K562 (cell line): ENCODE results near the gene CEP128. TPM values are rescaled to one million over a fixed set of nuclear protein-coding genes. Genes with fewer than 3 reads are reported as not detected.

Source experiments
- ATAC-seq: fragments of 200-7000 bp; cut with Tn5 transposase; 3 replicates; pipeline ENCODE4 v1.9.1; 2020; ENCODE audit warnings: moderate library complexity
- BruUV-seq: library from RNA; stranded (reverse); fragments of 400-500 nt; replicated peaks from 2 replicates; lab custom pipeline; 2021; lab: Mats Ljungman, UMichigan
- CTCF ChIA-PET: fragments of 300-600 bp; formaldehyde crosslinking; extraction: SDS; loops from one replicate; lab custom pipeline; 2021; ENCODE audit warnings: low intra/inter-chr PET ratio; lab: Yijun Ruan, JAX
- POLR2A ChIA-PET: fragments of 300-600, 350-650 bp; sonication (Branson Sonifier 250); formaldehyde crosslinking; extraction: SDS; loops from one replicate; lab custom pipeline; 2021; ENCODE audit warnings: antibody characterized with exemption, inconsistent platforms; lab: Yijun Ruan, JAX
- DNase-seq, 4 experiments: peaks; one replicate each; pipeline versions ENCODE4 v3.0.0 to v3.0.0-alpha.2; 2011 to 2018; ENCODE audit warnings: low spot score in 3 of 4, mixed read lengths in 3 of 4; ENCODE audit errors: extremely low read depth in 1 of 4
- FAIRE-seq: peaks from 2 replicates; lab custom pipeline; 2011; peaks lifted over from hg19 to GRCh38; lab: Jason Lieb, UNC
- H2AFZ ChIP-seq: 2 replicates; pipeline ENCODE4 v1.6.0; 2011; ENCODE audit warnings: low read depth, low read length, control low read depth, inconsistent platforms
- H3K27ac ChIP-seq: fragments of 200-600 bp; 3 replicates; pipeline ENCODE4 v1.8.0; 2011; ENCODE audit warnings: low read depth, mild to moderate bottlenecking, control low read depth, inconsistent platforms, low read length, moderate library complexity, mixed read lengths; ENCODE audit errors: extremely low read depth
- H3K27me3 ChIP-seq, 2 experiments: fragments of 300-600 bp in 1 of 2; 2 replicates in 1 of 2; 3 replicates in 1 of 2; pipeline versions ENCODE4 v1.6.0 to v1.8.0; 2011; ENCODE audit warnings: inconsistent platforms in 2 of 2, low read length in 2 of 2, mild to moderate bottlenecking in 1 of 2, mixed read lengths in 1 of 2, moderate library complexity in 1 of 2; ENCODE audit not compliant: control insufficient read depth in 2 of 2, insufficient read depth in 2 of 2
- H3K36me3 ChIP-seq: fragments of 300-600 bp; 3 replicates; pipeline ENCODE4 v1.8.0; 2011; ENCODE audit warnings: mild to moderate bottlenecking, low read length, inconsistent platforms; ENCODE audit not compliant: control insufficient read depth, insufficient read depth
- H3K4me1 ChIP-seq, 2 experiments: fragments of 200-600 bp in 1 of 2; replicated peaks in 1 of 2; 2 replicates in 1 of 2; 3 replicates in 1 of 2; pipeline versions ENCODE4 v1.5.1 to v1.8.0; 2011; ENCODE audit warnings: inconsistent platforms in 2 of 2, low read length in 2 of 2, mild to moderate bottlenecking in 1 of 2, mixed read lengths in 1 of 2, moderate library complexity in 1 of 2; ENCODE audit not compliant: control insufficient read depth in 2 of 2, insufficient read depth in 2 of 2
- H3K4me2 ChIP-seq: 2 replicates; pipeline ENCODE4 v1.6.1; 2011; ENCODE audit warnings: low read length, control low read depth, inconsistent platforms, mixed read lengths; ENCODE audit not compliant: insufficient read depth
- H3K4me3 ChIP-seq: fragments of 200-600 bp; sonication (generic), shearing (Covaris generic); 2 replicates; pipeline ENCODE4 v1.5.1; 2016; ENCODE audit warnings: control low read depth, inconsistent platforms
- H3K79me2 ChIP-seq: fragments of 200-600 bp; 3 replicates; pipeline ENCODE4 v1.8.0; 2011; ENCODE audit warnings: low read length, inconsistent platforms; ENCODE audit not compliant: control insufficient read depth, insufficient read depth
- H3K9ac ChIP-seq, 2 experiments: 2 replicates each; pipeline versions ENCODE4 v1.6.0 to v1.6.1; 2011; ENCODE audit warnings: low read depth in 2 of 2, low read length in 2 of 2, control low read depth in 1 of 2, inconsistent platforms in 1 of 2, mild to moderate bottlenecking in 1 of 2, mixed read lengths in 1 of 2; ENCODE audit not compliant: insufficient read depth in 1 of 2
- H3K9me1 ChIP-seq: one replicate; pipeline ENCODE4 v1.6.0; 2011; ENCODE audit warnings: inconsistent platforms, mild to moderate bottlenecking, low read length, moderate library complexity; ENCODE audit not compliant: control insufficient read depth, insufficient read depth
- H3K9me3 ChIP-seq: replicated peaks from 2 replicates; pipeline ENCODE4 v1.5.1; 2011; ENCODE audit warnings: low read depth, low read length, inconsistent platforms; ENCODE audit not compliant: control insufficient read depth, insufficient read depth
- H4K20me1 ChIP-seq: replicated peaks from 2 replicates; pipeline ENCODE4 v1.6.1; 2011; ENCODE audit warnings: low read length, inconsistent platforms, mixed read lengths; ENCODE audit not compliant: control insufficient read depth, insufficient read depth
- ARNT ChIP-seq, 2 experiments: fragments of 450-650 bp; IDR thresholded peaks; 2 replicates each; pipeline ENCODE4 v1.6.1; 2016; ENCODE audit warnings: mild to moderate bottlenecking in 1 of 2
- CBFA2T3 ChIP-seq: fragments of 450-650 bp; IDR thresholded peaks from 2 replicates; pipeline ENCODE4 v1.6.1; 2017
- ELF4 ChIP-seq: fragments of 450-650 bp; formaldehyde crosslinking; IDR thresholded peaks from 2 replicates; pipeline ENCODE4 v1.4.0; 2022; ENCODE audit warnings: missing genetic modification characterization
- ESRRB ChIP-seq: fragments of 250-450 bp; sonication (Bioruptor Pico); IDR thresholded peaks from 2 replicates; pipeline ENCODE4 v1.5.0; 2020; ENCODE audit warnings: mild to moderate bottlenecking, moderate library complexity, borderline replicate concordance
- MAFK ChIP-seq: IDR thresholded peaks from 2 replicates; pipeline ENCODE4 v1.6.1; 2011; ENCODE audit warnings: low read length, improper control_type of control experiment
- MAZ ChIP-seq, 2 experiments: fragments of 450-650 bp in 1 of 2; sonication (generic) in 1 of 2; formaldehyde crosslinking; IDR thresholded peaks in 1 of 2; conservative IDR thresholded peaks in 1 of 2; 2 replicates each; pipeline versions ENCODE4 v1.4.0 to v1.5.0; 2020; ENCODE audit warnings: mild to moderate bottlenecking in 1 of 2, missing genetic modification reagents in 1 of 2
- PHF20 ChIP-seq: fragments of 450-650 bp; IDR thresholded peaks from 2 replicates; pipeline ENCODE4 v1.6.1; 2018; ENCODE audit not compliant: partially characterized antibody
- PHF8 ChIP-seq: fragments of 200-600 bp; sonication (generic); IDR thresholded peaks from 2 replicates; pipeline ENCODE4 v1.6.1; 2012; ENCODE audit warnings: mixed run types, mild to moderate bottlenecking, inconsistent platforms, low read length, moderate library complexity, borderline replicate concordance
- SRSF3 ChIP-seq: fragments of 200-400 bp; formaldehyde crosslinking; IDR thresholded peaks from 2 replicates; pipeline ENCODE4 v1.6.1; 2016; ENCODE audit warnings: mild to moderate bottlenecking, low read length, moderate library complexity; ENCODE audit not compliant: insufficient read depth
- TEAD1 ChIP-seq, 2 experiments: fragments of 450-650 bp in 1 of 2; sonication (generic) in 1 of 2; formaldehyde crosslinking; IDR thresholded peaks; 2 replicates each; pipeline versions ENCODE4 v1.4.0 to v1.8.0; 2020 to 2022; ENCODE audit warnings: mild to moderate bottlenecking in 2 of 2, missing genetic modification reagents in 1 of 2
- THAP7 ChIP-seq: fragments of 250-450 bp; sonication (Bioruptor Pico); IDR thresholded peaks from 2 replicates; pipeline ENCODE4 v1.5.0; 2021
- ZBTB17 ChIP-seq: fragments of 450-650 bp; formaldehyde crosslinking; IDR thresholded peaks from 2 replicates; pipeline ENCODE4 v1.4.0; 2020; ENCODE audit warnings: mild to moderate bottlenecking
- ZNF639 ChIP-seq, 2 experiments: fragments of 200-800 bp in 1 of 2; sonication (Bioruptor generic) in 1 of 2; sonication (generic) in 1 of 2; formaldehyde crosslinking in 1 of 2; IDR thresholded peaks in 1 of 2; conservative IDR thresholded peaks in 1 of 2; 2 replicates each; pipeline versions ENCODE4 v1.5.0 to v1.6.1; 2016 to 2020; ENCODE audit warnings: missing compliant biosample characterization in 1 of 2, missing genetic modification characterization in 1 of 2, missing genetic modification reagents in 1 of 2
- WGBS: fragments of 100-300 bp; shearing (Covaris generic); methylation state at CpG from one replicate; pipeline ENCODE4 v1.1.6; 2016; ENCODE audit warnings: low coverage, mixed read lengths; ENCODE audit not compliant: insufficient coverage; ENCODE audit errors: missing lambda C conversion rate; 5-methylcytosine and 5-hydroxymethylcytosine counted together
- in situ Hi-C: fragments of 300-500 bp; cut with MboI; formaldehyde crosslinking; loops from 4 replicates; pipeline ENCODE4 v1.15.0; 2018; ENCODE audit warnings: inconsistent platforms, mixed read lengths
- intact Hi-C: fragments of 100-400 bp; cut with micrococcal nuclease; formaldehyde crosslinking; loops from 2 replicates; pipeline ENCODE4 v1.14.2; 2022
- polyA plus RNA-seq, 8 experiments: library from polyadenylated mRNA; depleted of rRNA in 4 of 8; stranded (reverse) in 5 of 8; unstranded in 3 of 8; fragments of >200 nt; fragmentation: Nextera tagmentation in 2 of 8; fragmentation: Illumina TruSeq in 1 of 8; extraction: Ambion mirVana in 2 of 8; extraction: Trizol in 1 of 8; gene quantifications; 2 replicates each; pipeline versions ENCODE4 v1.2.1 to v1.2.3, GENCODE V29; 2011 to 2014; ENCODE audit warnings: inconsistent platforms in 1 of 8, missing spikeins in 1 of 8
- total RNA-seq, 7 experiments: library from RNA; depleted of rRNA in 6 of 7; stranded (reverse); fragments of >200 nt in 6 of 7; fragmentation: Illumina TruSeq in 2 of 7; extraction: Trizol in 2 of 7; gene quantifications; 2 replicates each; pipeline versions ENCODE4 v1.2.1 to v1.2.3, GENCODE V29; 2011 to 2021; ENCODE audit warnings: low replicate concordance in 1 of 7
- TF ChIP-seq, protein P1 (sequence below): fragments of 250-450 bp; sonication (Bioruptor Pico); IDR thresholded peaks from 2 replicates; pipeline ENCODE4 v1.4.0; 2020; ENCODE audit warnings: borderline replicate concordance
- TF ChIP-seq, protein P2 (sequence below): sonication (generic); formaldehyde crosslinking; IDR thresholded peaks from 2 replicates; pipeline ENCODE4 v1.4.0; 2020; ENCODE audit warnings: mild to moderate bottlenecking, missing genetic modification reagents

Gene CEP128
- total and polyA plus RNA-seq, 9 of the 15 experiments (the other 6 are each of a cell fraction or from before 2014, with no cell fraction given): 2.3 to 9.2 (median 4.6) TPM

GRCh38 chr14:80926397-80927082 lies 15.0 kb downstream of the CEP128 start:
- DNase-seq (no peak), FAIRE-seq (no peak), ATAC-seq (no peak)
- no peaks in the 10 kb centered on the region for H3K9me3 ChIP-seq
- no TSS peak for BruUV-seq
- H3K4me3 ChIP-seq: no peak overlapping the region
- no peaks in the 10 kb centered on the region for H3K9me1 ChIP-seq
- H3K36me3 ChIP-seq: no peaks in the 10 kb centered on the region
- POLR2A ChIA-PET: interaction anchor here (0.9 to 1.0 kb wide), 2 partner anchors 15 to 47 kb away, joined by 3 read pairs; partner anchors contain the start of gene CEP128
- in situ Hi-C loops (no loop called here), intact Hi-C loops (no loop called here)
- H3K4me1 ChIP-seq: peaks cover 0 to 2% of the 10 kb centered on the region in 2 experiments; a peak in 3 of 5 replicates
- WGBS: 53% methylated on average over 4 of the region's 4 CpGs
- H4K20me1 ChIP-seq: no peaks in the 10 kb centered on the region
- H3K79me2 ChIP-seq: no peaks in the 10 kb centered on the region
- H3K27me3 ChIP-seq: no peaks in the 10 kb centered on the region
- CTCF ChIA-PET: no interaction called here
- no peak overlapping the region for H3K9ac ChIP-seq
- no peak overlapping the region for H3K27ac ChIP-seq
- no peak overlapping the region for H3K4me2 ChIP-seq
- H2AFZ ChIP-seq: no peak overlapping the region
- TF ChIP-seq, protein P1, sequence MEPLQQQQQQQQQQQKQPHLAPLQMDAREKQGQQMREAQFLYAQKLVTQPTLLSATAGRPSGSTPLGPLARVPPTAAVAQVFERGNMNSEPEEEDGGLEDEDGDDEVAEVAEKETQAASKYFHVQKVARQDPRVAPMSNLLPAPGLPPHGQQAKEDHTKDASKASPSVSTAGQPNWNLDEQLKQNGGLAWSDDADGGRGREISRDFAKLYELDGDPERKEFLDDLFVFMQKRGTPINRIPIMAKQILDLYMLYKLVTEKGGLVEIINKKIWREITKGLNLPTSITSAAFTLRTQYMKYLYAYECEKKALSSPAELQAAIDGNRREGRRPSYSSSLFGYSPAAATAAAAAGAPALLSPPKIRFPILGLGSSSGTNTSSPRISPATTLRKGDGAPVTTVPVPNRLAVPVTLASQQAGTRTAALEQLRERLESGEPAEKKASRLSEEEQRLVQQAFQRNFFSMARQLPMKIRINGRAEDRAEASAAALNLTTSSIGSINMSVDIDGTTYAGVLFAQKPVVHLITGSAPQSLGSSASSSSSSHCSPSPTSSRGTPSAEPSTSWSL (CRISPR knock-in tag): no peak
- TF ChIP-seq, protein P2, sequence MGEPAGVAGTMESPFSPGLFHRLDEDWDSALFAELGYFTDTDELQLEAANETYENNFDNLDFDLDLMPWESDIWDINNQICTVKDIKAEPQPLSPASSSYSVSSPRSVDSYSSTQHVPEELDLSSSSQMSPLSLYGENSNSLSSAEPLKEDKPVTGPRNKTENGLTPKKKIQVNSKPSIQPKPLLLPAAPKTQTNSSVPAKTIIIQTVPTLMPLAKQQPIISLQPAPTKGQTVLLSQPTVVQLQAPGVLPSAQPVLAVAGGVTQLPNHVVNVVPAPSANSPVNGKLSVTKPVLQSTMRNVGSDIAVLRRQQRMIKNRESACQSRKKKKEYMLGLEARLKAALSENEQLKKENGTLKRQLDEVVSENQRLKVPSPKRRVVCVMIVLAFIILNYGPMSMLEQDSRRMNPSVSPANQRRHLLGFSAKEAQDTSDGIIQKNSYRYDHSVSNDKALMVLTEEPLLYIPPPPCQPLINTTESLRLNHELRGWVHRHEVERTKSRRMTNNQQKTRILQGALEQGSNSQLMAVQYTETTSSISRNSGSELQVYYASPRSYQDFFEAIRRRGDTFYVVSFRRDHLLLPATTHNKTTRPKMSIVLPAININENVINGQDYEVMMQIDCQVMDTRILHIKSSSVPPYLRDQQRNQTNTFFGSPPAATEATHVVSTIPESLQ (CRISPR knock-in tag): no peak
- TF ChIP-seq MAFK (no peak), THAP7 (CRISPR knock-in tag) (no peak), MAZ (CRISPR knock-in tag; conservative IDR thresholded peaks at IDR 0.05 in 1 of 2, IDR thresholded peaks at IDR 0.05 in 1 of 2) (no peak), ZNF639 (CRISPR knock-in tag; conservative IDR thresholded peaks at IDR 0.05 in 1 of 2, IDR thresholded peaks at IDR 0.05 in 1 of 2) (no peak), TEAD1 (CRISPR knock-in tag; IDR thresholded peaks at IDR 0.05) (no peak), CBFA2T3 (no peak), ELF4 (CRISPR knock-in tag) (no peak), ESRRB (CRISPR knock-in tag) (no peak), SRSF3 (no peak), ARNT (IDR thresholded peaks at IDR 0.05) (no peak), ZBTB17 (CRISPR knock-in tag) (no peak), PHF20 (no peak), PHF8 (no peak)
